Heart right ventricle (tissue), 16 donors: ENCODE measurements around the gene USP20. TPM values are rescaled to one million over a fixed set of nuclear protein-coding genes. Genes with fewer than 3 reads are reported as not detected.

Experiments
- ATAC-seq, 8 donors: fragments of 200-7000 bp; cut with Tn5 transposase; one replicate each; pipeline ENCODE4 v1.9.1; 2020; ENCODE audit warnings: mild to moderate bottlenecking in 8 of 8, moderate library complexity in 8 of 8, moderate number of reproducible peaks in 1 of 8
- DNase-seq, 2 donors: peaks; one replicate each; pipeline ENCODE4 v3.0.0-alpha.2; 2020
- H3K27ac ChIP-seq, 10 donors: fragments of 200-600 bp; sonication (generic) in 2 of 10; one replicate each; pipeline versions ENCODE4 v1.5.0 to v1.8.0; 2020 to 2022; ENCODE audit warnings: mild to moderate bottlenecking in 3 of 10
- H3K27me3 ChIP-seq, 7 donors: fragments of 200-600 bp; one replicate each; pipeline ENCODE4 v1.8.0; 2021 to 2022; ENCODE audit warnings: mild to moderate bottlenecking in 2 of 7
- H3K36me3 ChIP-seq, 9 donors: fragments of 200-600 bp; sonication (generic) in 1 of 9; one replicate each; pipeline versions ENCODE4 v1.5.0 to v1.8.0; 2020 to 2022; ENCODE audit warnings: mild to moderate bottlenecking in 2 of 9
- H3K4me1 ChIP-seq, 9 donors: fragments of 200-600 bp; sonication (generic) in 1 of 9; one replicate each; pipeline versions ENCODE4 v1.5.0 to v1.8.0; 2020 to 2022; ENCODE audit warnings: mild to moderate bottlenecking in 4 of 9
- H3K4me3 ChIP-seq, 10 donors: fragments of 200-600 bp; sonication (generic) in 2 of 10; one replicate each; pipeline versions ENCODE4 v1.5.0 to v1.8.0; 2020 to 2022; ENCODE audit warnings: mild to moderate bottlenecking in 7 of 10, moderate library complexity in 2 of 10
- H3K9me3 ChIP-seq, 11 donors: fragments of 200-600 bp in 10 of 11; sonication (generic) in 2 of 11; one replicate each; pipeline versions ENCODE4 v1.5.0 to v1.8.0; 2013 to 2022; ENCODE audit warnings: mild to moderate bottlenecking in 2 of 11, control low read depth in 1 of 11, moderate library complexity in 1 of 11
- CTCF ChIP-seq, 9 donors: fragments of 200-600 bp; sonication (generic) in 2 of 9; IDR thresholded peaks; one replicate each; pipeline versions ENCODE4 v1.5.0 to v1.8.0; 2021 to 2022; ENCODE audit warnings: antibody characterized with exemption in 9 of 9, mild to moderate bottlenecking in 5 of 9, moderate library complexity in 1 of 9
- WGBS, 2 donors: extraction: QIAGEN DNeasy Blood & Tissue Kit; methylation state at CpG; one replicate each; pipeline ENCODE4 v1.1.7; 2013; ENCODE audit warnings: inconsistent platforms in 1 of 2; 5-methylcytosine and 5-hydroxymethylcytosine counted together
- intact Hi-C, 10 donors: fragments of 100-400 bp; cut with DNase I; formaldehyde crosslinking; loops; one replicate each; pipeline versions ENCODE4 v1.11.1 to v1.14.2; 2022
- polyA plus RNA-seq, 2 donors: library from polyadenylated mRNA; stranded (reverse); fragments of 200-250 nt; gene quantifications; one replicate each; pipeline ENCODE4 v1.2.3, GENCODE V29; 2013
- total RNA-seq, 10 donors: library from RNA; stranded (reverse); fragmentation: NEBNext Ultra II Directional in 3 of 10; extraction: Animal tissue kit (Norgen Biotek cat#: 25700) in 3 of 10; gene quantifications; one replicate each; pipeline versions ENCODE4 v1.2.1 to v1.2.4, GENCODE V29; 2021 to 2023
- donor health status: Arrhythmogenic right ventricular cardiomyopathy.
- donor health status: ischemic (EF 13 %, LVEDD 7.1; RV severe dilation, severe dysfunction).
- donor health status: healthy with polysubstance abuse.
- donor health status: DM: no; HTN: yes; CAD: no.
- donor health status: DM: no; HTN: no; CAD: no.
- donor health status: ischemic (EF 25% LVEDD 6.9; RV normal size, moderate dysfunction).
- donor health status: ischemic (EF 25% LVEDD 5.7; RV mildly dilated, moderate dysfunction).
- donor health status: healthy.
- donor health status: DM: yes; HTN: yes; CAD: no.
- donor health status: Ischemic cardiomyopathy.
- donor health status: ischemic (EF 35%, LVEDD 5.7; RV mildly dilated, moderate dysfunction).
- donor health status: nonischemic (EF 11% LVEDD 7.7; RV severe dilation, severe dysfunction).
- donor health status: DM: yes; HTN: yes; CAD: no.
- donor health status: PGD.
- donor health status: ischemic (EF 29% LVEDD 5.4; RV normal size, mild dysfunction).
- donor health status: nonischemic (EF 23%, LVEDD 6.1; RV moderate dilation, normal function).

USP20 gene
- total and polyA plus RNA-seq, 12 donors: 10.9 to 16.8 (median 12.5) TPM

- 96 to 97% methylated on average over 7 of the region's 7 CpGs for WGBS, 2 donors
- H3K4me3 ChIP-seq: no peak overlapping the region
- TF ChIP-seq CTCF (IDR thresholded peaks at IDR 0.05): no peak
- ATAC-seq (no peak), DNase-seq (no peak)
- no peak overlapping the region for H3K27ac ChIP-seq
- H3K9me3 ChIP-seq: no peaks in the 10 kb centered on the region
- intact Hi-C loops: no loop called here
- peaks cover 0 to 21% (median 0%) of the 10 kb centered on the region in 9 donors for H3K4me1 ChIP-seq
- H3K36me3 ChIP-seq: peaks cover 0 to 82% (median 5%) of the 10 kb centered on the region in 9 donors
- no peaks in the 10 kb centered on the region for H3K27me3 ChIP-seq
Observed at GRCh38 chr9:129916707-129917106, 81.4 kb downstream of the USP20 start.

- Histone ChIP-seq H3K27me3 (no peaks in the 10 kb centered on the region), H3K27ac (peak overlapping the region in 1 of 10 donors; percentile 68), H3K4me1 (peaks cover 0 to 25% (median 0%) of the 10 kb centered on the region in 9 donors), H3K9me3 (no peaks in the 10 kb centered on the region), H3K4me3 (no peak overlapping the region), H3K36me3 (peaks cover 0 to 86% (median 10%) of the 10 kb centered on the region in 9 donors)
- WGBS, 2 donors: 94 to 98% methylated on average over 14 of the region's 14 CpGs
- DNase-seq (no peak), ATAC-seq (no peak)
- TF ChIP-seq CTCF (IDR thresholded peaks at IDR 0.05): no peak
- intact Hi-C loops: no loop called here
Observed at GRCh38 chr9:129918296-129918950, 83.2 kb downstream of the USP20 start.

- ATAC-seq: no peak
- Histone ChIP-seq H3K27me3 (no peaks in the 10 kb centered on the region), H3K9me3 (no peaks in the 10 kb centered on the region), H3K36me3 (peaks cover 0 to 88% (median 16%) of the 10 kb centered on the region in 9 donors), H3K4me3 (peak overlapping the region in 1 of 10 donors; percentile 13), H3K27ac (peak overlapping the region in 1 of 10 donors; percentile 68), H3K4me1 (peaks cover 0 to 28% (median 0%) of the 10 kb centered on the region in 9 donors)
- WGBS, 2 donors: 61 to 64% methylated on average over 3 of the region's 3 CpGs
- no peak for DNase-seq
- intact Hi-C loops: no loop called here
- TF ChIP-seq CTCF (IDR thresholded peaks at IDR 0.05): no peak
Observed at GRCh38 chr9:129919277-129919676, 84.0 kb downstream of the USP20 start.

- ATAC-seq: peak in 6 of 8 donors; percentile 31 to 71 (median 52)
- WGBS, 2 donors: 80 to 81% methylated on average over 3 of the region's 3 CpGs
- no peaks in the 10 kb centered on the region for H3K9me3 ChIP-seq
- H3K36me3 ChIP-seq: peaks cover 0 to 89% (median 21%) of the 10 kb centered on the region in 9 donors
- no peak for TF ChIP-seq CTCF (IDR thresholded peaks at IDR 0.05)
- intact Hi-C loops: no loop called here
- no peak for DNase-seq
- H3K4me1 ChIP-seq: peaks cover 0 to 28% (median 0%) of the 10 kb centered on the region in 9 donors
- peak overlapping the region in 1 of 10 donors; percentile 68 for H3K27ac ChIP-seq
- H3K27me3 ChIP-seq: no peaks in the 10 kb centered on the region
- peak overlapping the region in 1 of 10 donors; percentile 13 for H3K4me3 ChIP-seq
Observed at GRCh38 chr9:129919841-129920240, 84.6 kb downstream of the USP20 start.
